HepG2 (cell line): Measurements from ENCODE around the gene CIROP. TPM values are rescaled to one million over a fixed set of nuclear protein-coding genes. Genes with fewer than 3 reads are reported as not detected.

ENCODE experiments used
- AGO2 ChIP-seq: fragments of 200-400 bp; formaldehyde crosslinking; optimal IDR thresholded peaks from 2 replicates; pipeline ENCODE3; 2017; ENCODE audit warnings: mild to moderate bottlenecking, low read depth, low read length, moderate library complexity
- HOMEZ ChIP-seq: IDR thresholded peaks from 2 replicates; pipeline ENCODE4 v1.6.1; 2016; ENCODE audit warnings: low read depth
- MTF2 ChIP-seq: sonication (generic); formaldehyde crosslinking; IDR thresholded peaks from 2 replicates; pipeline ENCODE4 v1.5.0; 2020; ENCODE audit warnings: missing genetic modification reagents, borderline replicate concordance
- TCF7 ChIP-seq: sonication (generic); IDR thresholded peaks from 2 replicates; pipeline ENCODE4 v1.6.1; 2016; ENCODE audit warnings: antibody characterized with exemption, low read depth
- THAP9 ChIP-seq: sonication (generic); formaldehyde crosslinking; IDR thresholded peaks from 2 replicates; pipeline ENCODE4; 2020; ENCODE audit warnings: missing genetic modification reagents, mild to moderate bottlenecking, borderline replicate concordance
- ZBED4 ChIP-seq: sonication (generic); formaldehyde crosslinking; IDR thresholded peaks from 2 replicates; pipeline ENCODE4 v1.4.0; 2020; ENCODE audit warnings: missing genetic modification reagents, borderline replicate concordance
- ZFP36 ChIP-seq: fragments of 150-350 bp; IDR thresholded peaks from 2 replicates; pipeline ENCODE4 v1.6.1; 2018; ENCODE audit warnings: borderline replicate concordance, low read length, low read depth; ENCODE audit not compliant: partially characterized antibody
- ZNF460 ChIP-seq: sonication (generic); formaldehyde crosslinking; IDR thresholded peaks from 2 replicates; pipeline ENCODE4 v1.5.1; 2020; ENCODE audit warnings: missing genetic modification reagents, mild to moderate bottlenecking, borderline replicate concordance
- ZNF577 ChIP-seq: sonication (generic); formaldehyde crosslinking; IDR thresholded peaks from 2 replicates; pipeline ENCODE4 v1.4.0; 2020; ENCODE audit warnings: mild to moderate bottlenecking, low read depth, missing genetic modification reagents, borderline replicate concordance
- polyA plus RNA-seq, 8 experiments: library from polyadenylated mRNA; depleted of rRNA in 3 of 8; stranded (reverse) in 7 of 8; unstranded in 1 of 8; fragments of >200 nt; fragmentation: Illumina TruSeq in 4 of 8; extraction: Trizol in 4 of 8; gene quantifications; 2 replicates each; pipeline versions ENCODE4 v1.2.1 to v1.2.3, GENCODE V29; 2011 to 2016; ENCODE audit warnings: low read depth in 4 of 8, missing spikeins in 1 of 8, mixed read lengths in 1 of 8; ENCODE audit not compliant: insufficient read depth in 1 of 8
- total RNA-seq, 5 experiments: library from RNA; depleted of rRNA; stranded (reverse); fragments of >200 nt; fragmentation: Illumina TruSeq; extraction: Trizol; gene quantifications; 2 replicates each; pipeline ENCODE4 v1.2.3, GENCODE V29; 2016; ENCODE audit warnings: low read depth in 1 of 5
- TF ChIP-seq, protein P1 (sequence below): sonication (generic); formaldehyde crosslinking; IDR thresholded peaks from 2 replicates; pipeline ENCODE4 v1.5.1; 2020; ENCODE audit warnings: mild to moderate bottlenecking, missing genetic modification reagents, borderline replicate concordance
- TF ChIP-seq, protein P2 (sequence below): sonication (generic); formaldehyde crosslinking; IDR thresholded peaks from 2 replicates; pipeline ENCODE4 v1.4.0; 2020; ENCODE audit warnings: missing genetic modification reagents
- TF ChIP-seq, protein P3 (sequence below): sonication (generic); formaldehyde crosslinking; IDR thresholded peaks from 2 replicates; pipeline ENCODE4 v1.4.0; 2020; ENCODE audit warnings: low read depth, mild to moderate bottlenecking, missing genetic modification reagents

Gene CIROP
- total and polyA plus RNA-seq, 2 of the 13 experiments (the other 11 are each of a cell fraction or from before 2014, with no cell fraction given): 0.07 TPM; not detected in 1

DNA sequence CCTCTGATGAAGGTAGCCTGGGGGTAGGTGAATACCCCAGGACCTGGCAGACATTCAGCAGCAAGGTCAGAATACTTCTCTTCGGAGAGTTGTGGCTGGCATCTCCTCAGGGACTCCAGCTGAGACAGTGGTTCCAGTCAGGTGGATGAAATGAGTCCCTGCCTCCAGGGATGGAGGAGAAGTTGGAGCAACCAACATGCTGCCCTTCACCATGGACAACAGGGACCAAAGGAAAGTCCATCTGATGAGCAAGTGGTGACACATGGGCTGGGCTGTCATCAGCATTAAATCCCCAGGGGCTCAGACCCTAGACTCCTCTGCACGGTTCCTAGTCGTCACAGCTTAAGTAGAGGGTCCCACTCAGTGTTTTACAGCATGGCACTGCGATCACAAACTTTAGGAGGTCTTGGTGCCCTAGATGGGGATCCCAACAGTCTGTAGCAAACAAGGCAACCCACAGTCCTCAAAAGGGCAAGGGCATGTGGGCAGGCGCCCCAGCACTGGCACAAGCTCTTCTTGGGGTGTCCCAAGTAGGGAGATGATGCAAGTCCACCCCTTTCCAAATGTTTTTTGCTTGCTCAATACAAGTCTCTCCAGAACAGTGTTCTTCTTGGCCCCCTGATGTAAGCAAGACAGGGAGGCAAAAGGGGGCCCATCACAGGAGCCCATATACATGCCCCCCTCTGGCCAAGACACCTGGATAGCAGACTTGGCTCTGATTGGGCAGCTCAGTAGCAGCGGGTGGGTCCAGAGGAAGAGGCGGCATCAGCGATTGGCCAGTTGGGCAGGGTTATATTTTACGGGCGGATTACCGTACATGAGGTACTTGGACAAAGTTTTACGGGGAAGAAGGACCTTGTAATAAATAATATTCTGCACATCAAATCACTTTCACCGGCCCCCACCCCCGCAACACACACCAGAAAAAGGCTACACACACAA, 36.7 kb downstream of the CIROP start (continued):
- TF ChIP-seq ZBED4 (CRISPR knock-in tag): no peak
- no peak for TF ChIP-seq AGO2
- TF ChIP-seq ZNF577 (CRISPR knock-in tag): no peak
- TF ChIP-seq, protein P1, sequence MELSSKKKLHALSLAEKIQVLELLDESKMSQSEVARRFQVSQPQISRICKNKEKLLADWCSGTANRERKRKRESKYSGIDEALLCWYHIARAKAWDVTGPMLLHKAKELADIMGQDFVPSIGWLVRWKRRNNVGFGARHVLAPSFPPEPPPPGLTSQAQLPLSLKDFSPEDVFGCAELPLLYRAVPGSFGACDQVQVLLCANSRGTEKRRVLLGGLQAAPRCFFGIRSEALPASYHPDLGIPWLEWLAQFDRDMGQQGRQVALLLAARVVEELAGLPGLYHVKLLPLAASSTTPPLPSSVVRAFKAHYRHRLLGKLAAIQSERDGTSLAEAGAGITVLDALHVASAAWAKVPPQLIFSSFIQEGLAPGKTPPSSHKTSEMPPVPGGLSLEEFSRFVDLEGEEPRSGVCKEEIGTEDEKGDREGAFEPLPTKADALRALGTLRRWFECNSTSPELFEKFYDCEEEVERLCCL (CRISPR knock-in tag): no peak
- no peak for TF ChIP-seq ZFP36
- TF ChIP-seq ZNF460 (CRISPR knock-in tag): no peak
- no peak for TF ChIP-seq THAP9 (CRISPR knock-in tag)
- TF ChIP-seq HOMEZ (CRISPR knock-in tag): no peak
- TF ChIP-seq, protein P2, sequence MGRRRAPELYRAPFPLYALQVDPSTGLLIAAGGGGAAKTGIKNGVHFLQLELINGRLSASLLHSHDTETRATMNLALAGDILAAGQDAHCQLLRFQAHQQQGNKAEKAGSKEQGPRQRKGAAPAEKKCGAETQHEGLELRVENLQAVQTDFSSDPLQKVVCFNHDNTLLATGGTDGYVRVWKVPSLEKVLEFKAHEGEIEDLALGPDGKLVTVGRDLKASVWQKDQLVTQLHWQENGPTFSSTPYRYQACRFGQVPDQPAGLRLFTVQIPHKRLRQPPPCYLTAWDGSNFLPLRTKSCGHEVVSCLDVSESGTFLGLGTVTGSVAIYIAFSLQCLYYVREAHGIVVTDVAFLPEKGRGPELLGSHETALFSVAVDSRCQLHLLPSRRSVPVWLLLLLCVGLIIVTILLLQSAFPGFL: no peak
- TF ChIP-seq TCF7: no peak
- TF ChIP-seq, protein P3, sequence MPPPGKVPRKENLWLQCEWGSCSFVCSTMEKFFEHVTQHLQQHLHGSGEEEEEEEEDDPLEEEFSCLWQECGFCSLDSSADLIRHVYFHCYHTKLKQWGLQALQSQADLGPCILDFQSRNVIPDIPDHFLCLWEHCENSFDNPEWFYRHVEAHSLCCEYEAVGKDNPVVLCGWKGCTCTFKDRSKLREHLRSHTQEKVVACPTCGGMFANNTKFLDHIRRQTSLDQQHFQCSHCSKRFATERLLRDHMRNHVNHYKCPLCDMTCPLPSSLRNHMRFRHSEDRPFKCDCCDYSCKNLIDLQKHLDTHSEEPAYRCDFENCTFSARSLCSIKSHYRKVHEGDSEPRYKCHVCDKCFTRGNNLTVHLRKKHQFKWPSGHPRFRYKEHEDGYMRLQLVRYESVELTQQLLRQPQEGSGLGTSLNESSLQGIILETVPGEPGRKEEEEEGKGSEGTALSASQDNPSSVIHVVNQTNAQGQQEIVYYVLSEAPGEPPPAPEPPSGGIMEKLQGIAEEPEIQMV (CRISPR knock-in tag): no peak; the same call in 1 of the 2 replicates
- TF ChIP-seq MTF2: no peak
